Measurements from ENCODE around the gene HDAC1.
"Not testable (repeated sequence)": the region's sequence is repeated elsewhere in the genome, so short reads cannot be mapped to it uniquely, and the experiment has no call there.

HDAC1 gene

DNA sequence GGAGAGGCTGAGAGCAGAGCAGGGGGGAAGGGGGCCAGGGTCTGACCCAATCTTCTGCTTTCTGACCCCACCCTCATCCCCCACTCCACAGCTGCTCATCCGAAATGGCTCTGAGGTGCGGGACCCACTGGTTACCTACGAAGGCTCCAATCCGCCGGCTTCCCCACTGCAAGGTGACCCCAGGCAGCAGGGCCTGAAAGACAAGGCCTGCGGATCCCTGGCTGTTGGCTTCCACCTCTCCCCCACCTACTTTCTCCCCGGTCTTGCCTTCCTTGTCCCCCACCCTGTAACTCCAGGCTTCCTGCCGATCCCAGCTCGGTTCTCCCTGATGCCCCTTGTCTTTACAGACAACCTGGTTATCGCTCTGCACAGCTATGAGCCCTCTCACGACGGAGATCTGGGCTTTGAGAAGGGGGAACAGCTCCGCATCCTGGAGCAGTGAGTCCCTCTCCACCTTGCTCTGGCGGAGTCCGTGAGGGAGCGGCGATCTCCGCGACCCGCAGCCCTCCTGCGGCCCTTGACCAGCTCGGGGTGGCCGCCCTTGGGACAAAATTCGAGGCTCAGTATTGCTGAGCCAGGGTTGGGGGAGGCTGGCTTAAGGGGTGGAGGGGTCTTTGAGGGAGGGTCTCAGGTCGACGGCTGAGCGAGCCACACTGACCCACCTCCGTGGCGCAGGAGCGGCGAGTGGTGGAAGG lies 17.1 kb upstream of the HDAC1 start:
- no peak for DNase-seq (ENCODE audit: low read depth)

GRCh38 chr1:32275424-32275823 lies 16.5 kb upstream of the HDAC1 start:
- DNase-seq (ENCODE audit: low read depth): no peak

- DNase-seq (ENCODE audit: low read depth): no peak
These were observed 15.7 kb upstream of the HDAC1 start for GRCh38 chr1:32276032-32276782.

GRCh38 chr1:32284777-32285176 lies 7.1 kb upstream of the HDAC1 start:
- DNase-seq (ENCODE audit: low read depth): not testable (repeated sequence)

- no peak for DNase-seq (ENCODE audit: low read depth)
These were observed 6.2 kb upstream of the HDAC1 start for GRCh38 chr1:32285658-32286057.

DNA sequence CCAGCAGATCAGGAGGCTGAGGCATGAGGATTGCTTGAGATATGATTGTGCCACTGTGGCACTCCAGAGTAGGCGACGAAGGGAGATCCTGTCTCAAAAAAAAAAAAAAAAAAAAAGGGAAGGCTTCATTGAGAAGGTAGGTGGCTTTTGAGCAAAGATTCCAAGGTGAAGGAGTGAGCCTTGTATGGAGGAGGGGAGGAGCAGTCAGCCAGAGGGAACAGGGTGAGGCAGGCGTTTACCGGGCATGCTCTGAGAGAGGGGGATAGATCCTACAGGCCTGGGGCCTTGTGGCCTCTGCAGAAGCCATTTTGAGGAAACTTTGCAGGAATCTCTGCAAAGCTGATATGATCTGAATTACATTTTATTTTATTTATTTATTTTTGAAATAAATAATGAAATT lies 5.1 kb upstream of the HDAC1 start:
- DNase-seq (ENCODE audit: low read depth): no peak

DNA sequence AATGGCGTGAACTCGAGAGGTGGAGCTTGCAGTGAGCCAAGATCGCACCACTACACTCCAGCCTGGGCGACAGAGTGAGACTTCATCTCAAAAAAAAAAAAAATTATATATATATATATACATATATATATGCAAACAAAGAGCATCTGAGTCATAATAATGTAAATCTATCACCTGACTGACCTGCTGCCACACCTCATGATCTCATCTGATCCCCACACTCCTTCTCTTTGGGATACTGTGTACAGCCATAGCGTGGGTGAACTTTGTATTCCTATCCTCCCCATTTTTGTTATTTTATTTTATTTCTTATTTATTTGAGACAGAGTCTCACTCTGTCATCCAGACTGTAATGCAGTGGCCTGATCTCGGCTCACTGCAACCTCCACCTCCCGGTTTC lies 2.6 kb upstream of the HDAC1 start:
- DNase-seq (ENCODE audit: low read depth): no peak

DNA sequence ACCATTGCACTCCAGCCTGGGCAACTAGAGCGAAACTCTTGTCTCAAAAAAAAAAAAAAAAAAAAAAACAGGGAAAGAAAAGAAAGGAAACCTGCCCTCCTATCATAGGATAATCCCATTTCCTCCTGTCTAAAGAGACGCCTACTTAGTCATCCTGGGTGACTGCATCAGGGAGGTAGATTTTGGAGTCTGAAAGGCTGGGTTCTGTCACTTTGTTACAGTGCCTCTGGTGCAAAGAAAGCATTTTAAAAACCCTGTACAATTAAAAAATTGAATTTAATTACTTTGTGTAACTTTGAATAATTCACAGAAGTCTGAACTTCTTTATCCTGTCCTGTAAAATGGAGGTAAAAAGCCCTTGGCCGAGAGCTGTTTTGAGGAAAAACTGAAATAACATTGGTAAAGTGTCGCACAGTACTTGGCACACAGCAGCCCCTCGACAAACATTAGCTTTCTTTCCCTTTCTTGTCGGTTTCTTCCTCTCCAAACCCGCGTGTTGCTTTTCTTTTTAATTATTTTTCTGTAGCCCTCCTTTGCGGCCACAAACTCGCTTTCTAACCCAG lies 657 bp upstream of the HDAC1 start:
- no peak for DNase-seq (ENCODE audit: low read depth)

GRCh38 chr1:32298211-32298610 lies 6.3 kb downstream of the HDAC1 start:
- not testable (repeated sequence) for DNase-seq (ENCODE audit: low read depth)

- DNase-seq (ENCODE audit: low read depth): no peak
These were observed 7.4 kb downstream of the HDAC1 start for GRCh38 chr1:32299327-32299726.

DNA sequence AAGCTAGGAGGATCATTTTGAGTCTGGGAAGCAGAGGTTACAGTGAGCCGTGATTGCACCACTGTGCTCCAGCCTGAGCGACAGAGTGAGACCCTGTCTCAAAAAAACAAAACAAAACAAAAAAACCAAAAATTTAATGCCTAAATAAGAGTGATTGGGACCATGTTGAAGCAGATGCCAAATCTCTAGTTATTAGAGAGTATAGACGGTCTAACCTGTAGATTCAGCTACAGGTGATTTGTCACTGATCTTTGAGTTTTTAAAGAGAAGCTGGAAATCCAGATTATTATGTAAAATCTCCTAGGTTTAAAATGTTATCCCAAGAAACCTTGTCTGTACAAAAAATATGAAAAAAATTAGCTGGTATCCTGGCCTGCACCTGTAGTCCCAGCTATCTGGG lies 11.5 kb downstream of the HDAC1 start:
- no peak for DNase-seq (ENCODE audit: low read depth)

- DNase-seq (ENCODE audit: low read depth): no peak
These were observed 12.2 kb downstream of the HDAC1 start for GRCh38 chr1:32303997-32304622.

DNA sequence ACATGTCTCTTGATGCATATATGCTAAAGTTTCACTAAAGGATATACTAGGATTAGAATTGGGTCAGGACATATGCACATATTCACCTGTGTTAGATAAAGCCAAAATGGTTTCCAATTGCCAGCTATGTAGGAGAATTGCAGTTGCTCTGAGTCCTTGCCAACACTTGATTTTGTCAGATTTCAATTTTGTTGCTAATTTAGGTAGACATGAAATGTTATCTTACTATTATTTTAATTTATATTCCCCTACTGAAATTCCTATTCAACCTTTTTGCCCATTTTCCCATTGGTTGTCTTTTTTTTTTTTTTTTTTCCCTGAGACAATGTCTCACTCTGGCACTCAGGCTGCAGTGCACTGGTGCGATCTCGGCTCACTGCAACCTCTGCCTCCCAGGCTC lies 13.4 kb downstream of the HDAC1 start:
- DNase-seq (ENCODE audit: low read depth): no peak

GRCh38 chr1:32307324-32307723 lies 15.4 kb downstream of the HDAC1 start:
- DNase-seq (ENCODE audit: low read depth): no peak

DNA sequence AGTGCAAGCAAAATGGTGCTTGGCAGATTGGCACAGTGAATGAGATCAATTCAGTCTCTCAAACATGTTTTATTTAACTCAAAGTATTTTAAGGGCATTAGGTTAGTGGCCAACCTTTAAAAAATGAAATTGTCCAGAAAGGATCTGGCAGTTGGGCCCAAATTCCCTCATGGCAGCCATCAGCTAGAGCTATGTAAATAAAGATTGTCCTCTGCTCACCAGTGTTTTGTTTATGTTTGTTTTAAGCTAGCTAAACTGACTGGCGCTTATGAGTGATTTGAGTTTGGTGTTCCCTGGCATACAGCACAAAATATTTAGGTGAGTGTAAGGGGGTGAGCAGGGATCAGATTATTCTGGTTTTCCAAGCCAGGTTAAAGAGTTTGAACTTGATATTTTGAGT lies 18.1 kb downstream of the HDAC1 start:
- no peak for DNase-seq (ENCODE audit: low read depth)

DNA sequence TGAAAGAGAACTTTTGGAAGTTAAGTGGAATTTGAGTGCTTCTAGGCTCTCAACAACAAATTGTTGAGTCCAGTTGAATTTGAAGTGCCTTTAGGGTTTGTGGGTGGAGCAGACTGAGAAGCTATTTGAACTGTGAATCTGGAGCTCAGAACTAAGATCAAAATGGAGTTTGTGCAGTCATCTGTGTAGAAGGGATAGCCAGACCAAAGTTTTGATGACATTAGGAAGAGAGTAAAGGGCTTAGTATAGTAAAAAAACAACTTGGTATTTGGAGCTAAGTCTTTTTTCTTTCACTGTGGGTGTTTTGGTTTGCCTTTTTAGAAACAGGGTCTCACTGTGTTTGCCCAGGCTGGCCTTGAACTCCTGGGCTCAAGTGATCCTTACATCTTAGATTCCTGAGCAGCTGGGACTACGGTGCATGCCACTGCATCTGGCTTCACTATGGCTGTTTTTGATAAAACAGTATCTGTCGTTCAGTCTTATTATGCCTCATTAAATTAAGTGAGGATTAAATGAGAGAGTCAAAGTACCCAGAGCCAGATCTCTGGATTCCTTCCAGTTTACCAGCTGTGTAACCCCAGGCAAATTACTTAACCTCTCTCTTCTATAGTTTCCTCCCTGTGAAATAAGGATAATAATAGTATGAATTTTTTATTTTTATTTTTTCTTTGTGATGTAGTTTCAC lies 20.0 kb downstream of the HDAC1 start:
- DNase-seq (ENCODE audit: low read depth): no peak

GRCh38 chr1:32316903-32317277 lies 25.0 kb downstream of the HDAC1 start:
- no peak for DNase-seq (ENCODE audit: low read depth)

DNA sequence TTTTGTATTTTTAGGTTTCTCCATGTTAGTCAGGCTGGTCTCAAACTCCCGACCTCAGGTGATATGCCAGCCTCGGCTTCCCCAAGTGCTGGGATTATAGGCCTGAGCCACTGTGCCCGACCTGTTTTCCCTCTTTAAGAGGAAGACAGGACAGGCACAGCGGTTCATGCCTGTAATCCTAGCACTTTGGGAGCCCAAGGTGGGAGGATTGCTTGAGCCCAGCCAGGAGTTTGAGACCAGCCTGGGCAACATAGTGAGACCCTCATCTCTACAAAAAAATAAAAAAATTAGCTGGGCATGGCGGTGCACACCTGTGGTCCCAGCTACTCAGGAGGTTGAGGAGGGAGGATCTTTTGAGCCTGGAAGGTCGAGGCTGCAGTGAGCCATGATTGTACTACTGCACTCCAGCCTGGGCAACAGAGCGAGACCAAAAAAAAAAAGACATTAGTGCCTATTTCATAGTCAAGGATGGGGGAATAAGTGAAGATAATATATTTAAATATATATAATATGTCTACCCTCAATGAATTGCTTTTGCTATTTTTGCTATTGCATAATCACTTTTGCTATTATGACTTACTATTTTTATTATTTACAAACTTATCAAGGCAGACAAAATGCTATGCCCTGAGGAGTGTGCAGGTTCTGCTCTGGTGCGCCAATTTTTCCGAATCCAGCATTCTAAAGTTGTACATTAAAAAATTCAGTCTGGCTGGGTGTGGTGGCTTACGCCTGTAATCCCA lies 26.4 kb downstream of the HDAC1 start:
- no peak for DNase-seq (ENCODE audit: low read depth)

DNA sequence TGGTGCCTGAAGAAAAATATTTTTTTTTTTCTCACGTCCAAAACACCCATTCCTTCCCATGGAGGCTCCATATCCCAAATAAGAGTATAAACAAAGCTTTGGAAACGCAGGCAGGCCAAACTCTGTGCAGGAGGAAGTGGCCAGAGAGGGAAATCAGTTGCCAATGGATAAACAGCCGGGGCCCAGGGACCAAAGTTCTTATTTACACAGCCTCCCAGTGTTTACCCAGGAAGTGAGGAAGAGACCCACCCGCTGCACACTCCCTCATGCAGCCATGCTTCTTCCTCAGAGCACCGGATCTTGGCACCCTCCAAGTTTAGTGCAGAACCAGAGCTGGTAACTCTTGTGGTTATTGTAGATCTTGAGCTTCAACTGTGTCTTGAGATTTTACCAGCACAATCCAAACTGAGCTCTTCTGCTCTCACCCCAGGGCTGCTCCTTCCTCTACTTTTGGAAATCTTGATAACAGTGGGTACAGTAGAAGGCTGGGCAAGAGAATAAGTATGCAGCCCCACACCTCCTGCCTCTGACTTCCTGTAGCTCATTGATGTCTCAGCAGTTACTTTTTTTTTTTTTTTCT lies 29.9 kb downstream of the HDAC1 start:
- no peak for DNase-seq (ENCODE audit: low read depth)

- DNase-seq (ENCODE audit: low read depth): no peak
These were observed 35.3 kb downstream of the HDAC1 start for GRCh38 chr1:32327204-32327603.

- no peak for DNase-seq (ENCODE audit: low read depth)
These were observed 38.1 kb downstream of the HDAC1 start for GRCh38 chr1:32329931-32330466.

Measured in stimulated activated CD8-positive, alpha-beta memory T cell treated with anti-CD3 and anti-CD28 coated beads, Interleukin-12 subunit alpha, Interleukin-12 subunit beta, amount 100 ng/mL, for 4 hours (primary cell).